HepG2 (cell line): ENCODE measurements around the gene TEDC1. TPM values are rescaled to one million over a fixed set of nuclear protein-coding genes. Genes with fewer than 3 reads are reported as not detected.
A peak's percentile ranks its signal among the peaks of the same experiment; 100 is the strongest.

Experiments used
- GATAD2A ChIP-seq: IDR thresholded peaks from 2 replicates; pipeline ENCODE4 v1.6.1; 2016
- KLF16 ChIP-seq, 2 experiments: sonication (generic) in 1 of 2; formaldehyde crosslinking in 1 of 2; IDR thresholded peaks; 2 replicates each; pipeline versions ENCODE4 v1.6.1 to v1.8.0; 2016 to 2023; ENCODE audit warnings: missing genetic modification reagents in 2 of 2, missing compliant biosample characterization in 1 of 2
- MAX ChIP-seq: IDR thresholded peaks from 2 replicates; pipeline ENCODE4 v1.6.1; 2012; ENCODE audit warnings: inconsistent platforms
- NONO ChIP-seq, 2 experiments: fragments of 450-650 bp in 1 of 2; sonication (generic) in 1 of 2; formaldehyde crosslinking in 1 of 2; IDR thresholded peaks in 1 of 2; conservative IDR thresholded peaks in 1 of 2; 2 replicates each; pipeline versions ENCODE4 v1.6.1 to v1.8.0; 2017 to 2022; ENCODE audit warnings: mild to moderate bottlenecking in 1 of 2, missing genetic modification reagents in 1 of 2, moderate library complexity in 1 of 2
- POLR2A ChIP-seq, 2 experiments: IDR thresholded peaks; 2 replicates each; pipeline ENCODE4 v1.6.1; 2011; ENCODE audit warnings: low read depth in 2 of 2, low read length in 2 of 2, mild to moderate bottlenecking in 1 of 2, moderate library complexity in 1 of 2; ENCODE audit not compliant: insufficient read depth in 1 of 2
- POLR2G ChIP-seq: fragments of 200-400 bp; formaldehyde crosslinking; IDR thresholded peaks from 2 replicates; pipeline ENCODE4 v1.6.1; 2018; ENCODE audit warnings: mild to moderate bottlenecking, low read depth, low read length, moderate library complexity
- RBM39 ChIP-seq: fragments of 200-400 bp; formaldehyde crosslinking; IDR thresholded peaks from one replicate; pipeline ENCODE4 v1.6.1; 2018; ENCODE audit warnings: antibody characterized with exemption, mild to moderate bottlenecking, low read depth, low read length; ENCODE audit not compliant: poor library complexity, severe bottlenecking
- SAFB2 ChIP-seq: sonication (generic); formaldehyde crosslinking; IDR thresholded peaks from 2 replicates; pipeline ENCODE4 v1.5.1; 2020; ENCODE audit warnings: missing genetic modification reagents, low read depth, mild to moderate bottlenecking, borderline replicate concordance
- SMAD1 ChIP-seq: sonication (generic); formaldehyde crosslinking; IDR thresholded peaks from 2 replicates; pipeline ENCODE4 v1.4.0; 2020; ENCODE audit warnings: missing genetic modification reagents, low read depth, mild to moderate bottlenecking, borderline replicate concordance
- SOX5 ChIP-seq: IDR thresholded peaks from 2 replicates; pipeline ENCODE4 v1.6.1; 2016; ENCODE audit warnings: borderline replicate concordance
- TAF15 ChIP-seq: fragments of 200-400 bp; formaldehyde crosslinking; IDR thresholded peaks from one replicate; pipeline ENCODE4 v1.6.1; 2018; ENCODE audit warnings: mild to moderate bottlenecking, low read depth, low read length; ENCODE audit not compliant: poor library complexity, severe bottlenecking
- TEAD3 ChIP-seq: optimal IDR thresholded peaks from 2 replicates; pipeline ENCODE3; 2016; ENCODE audit warnings: borderline replicate concordance
- ZFP37 ChIP-seq: sonication (generic); formaldehyde crosslinking; IDR thresholded peaks from 2 replicates; pipeline ENCODE4 v1.4.0; 2020; ENCODE audit warnings: missing genetic modification reagents, borderline replicate concordance
- ZFYVE20 ChIP-seq: sonication (generic); formaldehyde crosslinking; IDR thresholded peaks from 2 replicates; pipeline ENCODE4 v1.8.0; 2023; ENCODE audit warnings: low read depth, mild to moderate bottlenecking, moderate library complexity, missing genetic modification reagents, borderline replicate concordance
- ZNF256 ChIP-seq: sonication (generic); formaldehyde crosslinking; conservative IDR thresholded peaks from 2 replicates; pipeline ENCODE4 v1.4.0; 2020; ENCODE audit warnings: missing genetic modification reagents
- ZNF343 ChIP-seq: sonication (generic); formaldehyde crosslinking; IDR thresholded peaks from 2 replicates; pipeline ENCODE4 v1.4.0; 2020; ENCODE audit warnings: mild to moderate bottlenecking, missing genetic modification reagents
- ZNF451 ChIP-seq: sonication (generic); formaldehyde crosslinking; IDR thresholded peaks from 2 replicates; pipeline ENCODE4 v1.5.0; 2020; ENCODE audit warnings: mild to moderate bottlenecking, missing genetic modification reagents
- ZNF713 ChIP-seq: sonication (generic); formaldehyde crosslinking; IDR thresholded peaks from 2 replicates; pipeline ENCODE4 v1.4.0; 2020; ENCODE audit warnings: mild to moderate bottlenecking, missing genetic modification reagents
- polyA plus RNA-seq, 8 experiments: library from polyadenylated mRNA; depleted of rRNA in 3 of 8; stranded (reverse) in 7 of 8; unstranded in 1 of 8; fragments of >200 nt; fragmentation: Illumina TruSeq in 4 of 8; extraction: Trizol in 4 of 8; gene quantifications; 2 replicates each; pipeline versions ENCODE4 v1.2.1 to v1.2.3, GENCODE V29; 2011 to 2016; ENCODE audit warnings: low read depth in 4 of 8, missing spikeins in 1 of 8, mixed read lengths in 1 of 8; ENCODE audit not compliant: insufficient read depth in 1 of 8
- total RNA-seq, 5 experiments: library from RNA; depleted of rRNA; stranded (reverse); fragments of >200 nt; fragmentation: Illumina TruSeq; extraction: Trizol; gene quantifications; 2 replicates each; pipeline ENCODE4 v1.2.3, GENCODE V29; 2016; ENCODE audit warnings: low read depth in 1 of 5
- TF ChIP-seq, protein P1 (sequence below): sonication (generic); formaldehyde crosslinking; IDR thresholded peaks from 2 replicates; pipeline ENCODE4 v1.4.0; 2020; ENCODE audit warnings: missing genetic modification reagents
- TF ChIP-seq, protein P2 (sequence below): sonication (generic); formaldehyde crosslinking; IDR thresholded peaks from 2 replicates; pipeline ENCODE4 v1.9.0; 2021; ENCODE audit warnings: mild to moderate bottlenecking, missing genetic modification reagents

The TEDC1 gene
- total and polyA plus RNA-seq, 2 of the 13 experiments (the other 11 are each of a cell fraction or from before 2014, with no cell fraction given) = 5.7 to 27.4 TPM

- TF ChIP-seq TAF15 (no peak), KLF16 (CRISPR knock-in tag; IDR thresholded peaks at IDR 0.05) (peak in 1 of 2 experiments; percentile 63; a peak in 1 of 4 replicates), TEAD3 (CRISPR knock-in tag) (peak; percentile 35), ZFP37 (no peak), ZNF451 (CRISPR knock-in tag) (peak; percentile 28; the same call in 1 of the 2 replicates), ZNF256 (CRISPR knock-in tag) (no peak), SAFB2 (peak; percentile 35; the same call in 1 of the 2 replicates), SMAD1 (CRISPR knock-in tag) (peak; percentile 92; the same call in 1 of the 2 replicates), POLR2A (IDR thresholded peaks at IDR 0.05; ENCODE audit: insufficient read depth in 1 of 2, low read depth in 2 of 2, low read length in 2 of 2) (peak in 1 of 2 experiments; percentile 66; a peak in 2 of 4 replicates), GATAD2A (CRISPR knock-in tag) (peak; percentile 58), ZNF713 (CRISPR knock-in tag) (0 out of 2 replicates have a peak, but pooled peaks have one; percentile 90), MAX (peak; percentile 74), ZNF343 (no peak), ZFYVE20 (CRISPR knock-in tag) (no peak), SOX5 (CRISPR knock-in tag) (peak; percentile 43; the same call in 1 of the 2 replicates), RBM39 (peak; percentile 82), NONO (IDR thresholded peaks at IDR 0.05) (no peak), NONO (CRISPR knock-in tag; conservative IDR thresholded peaks at IDR 0.05) (peak; percentile 70; the same call in 1 of the 2 replicates), POLR2G (peak; percentile 25; the same call in 1 of the 2 replicates)
- TF ChIP-seq, protein P1, sequence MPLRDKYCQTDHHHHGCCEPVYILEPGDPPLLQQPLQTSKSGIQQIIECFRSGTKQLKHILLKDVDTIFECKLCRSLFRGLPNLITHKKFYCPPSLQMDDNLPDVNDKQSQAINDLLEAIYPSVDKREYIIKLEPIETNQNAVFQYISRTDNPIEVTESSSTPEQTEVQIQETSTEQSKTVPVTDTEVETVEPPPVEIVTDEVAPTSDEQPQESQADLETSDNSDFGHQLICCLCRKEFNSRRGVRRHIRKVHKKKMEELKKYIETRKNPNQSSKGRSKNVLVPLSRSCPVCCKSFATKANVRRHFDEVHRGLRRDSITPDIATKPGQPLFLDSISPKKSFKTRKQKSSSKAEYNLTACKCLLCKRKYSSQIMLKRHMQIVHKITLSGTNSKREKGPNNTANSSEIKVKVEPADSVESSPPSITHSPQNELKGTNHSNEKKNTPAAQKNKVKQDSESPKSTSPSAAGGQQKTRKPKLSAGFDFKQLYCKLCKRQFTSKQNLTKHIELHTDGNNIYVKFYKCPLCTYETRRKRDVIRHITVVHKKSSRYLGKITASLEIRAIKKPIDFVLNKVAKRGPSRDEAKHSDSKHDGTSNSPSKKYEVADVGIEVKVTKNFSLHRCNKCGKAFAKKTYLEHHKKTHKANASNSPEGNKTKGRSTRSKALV (CRISPR knock-in tag) = no peak
- TF ChIP-seq, protein P2, sequence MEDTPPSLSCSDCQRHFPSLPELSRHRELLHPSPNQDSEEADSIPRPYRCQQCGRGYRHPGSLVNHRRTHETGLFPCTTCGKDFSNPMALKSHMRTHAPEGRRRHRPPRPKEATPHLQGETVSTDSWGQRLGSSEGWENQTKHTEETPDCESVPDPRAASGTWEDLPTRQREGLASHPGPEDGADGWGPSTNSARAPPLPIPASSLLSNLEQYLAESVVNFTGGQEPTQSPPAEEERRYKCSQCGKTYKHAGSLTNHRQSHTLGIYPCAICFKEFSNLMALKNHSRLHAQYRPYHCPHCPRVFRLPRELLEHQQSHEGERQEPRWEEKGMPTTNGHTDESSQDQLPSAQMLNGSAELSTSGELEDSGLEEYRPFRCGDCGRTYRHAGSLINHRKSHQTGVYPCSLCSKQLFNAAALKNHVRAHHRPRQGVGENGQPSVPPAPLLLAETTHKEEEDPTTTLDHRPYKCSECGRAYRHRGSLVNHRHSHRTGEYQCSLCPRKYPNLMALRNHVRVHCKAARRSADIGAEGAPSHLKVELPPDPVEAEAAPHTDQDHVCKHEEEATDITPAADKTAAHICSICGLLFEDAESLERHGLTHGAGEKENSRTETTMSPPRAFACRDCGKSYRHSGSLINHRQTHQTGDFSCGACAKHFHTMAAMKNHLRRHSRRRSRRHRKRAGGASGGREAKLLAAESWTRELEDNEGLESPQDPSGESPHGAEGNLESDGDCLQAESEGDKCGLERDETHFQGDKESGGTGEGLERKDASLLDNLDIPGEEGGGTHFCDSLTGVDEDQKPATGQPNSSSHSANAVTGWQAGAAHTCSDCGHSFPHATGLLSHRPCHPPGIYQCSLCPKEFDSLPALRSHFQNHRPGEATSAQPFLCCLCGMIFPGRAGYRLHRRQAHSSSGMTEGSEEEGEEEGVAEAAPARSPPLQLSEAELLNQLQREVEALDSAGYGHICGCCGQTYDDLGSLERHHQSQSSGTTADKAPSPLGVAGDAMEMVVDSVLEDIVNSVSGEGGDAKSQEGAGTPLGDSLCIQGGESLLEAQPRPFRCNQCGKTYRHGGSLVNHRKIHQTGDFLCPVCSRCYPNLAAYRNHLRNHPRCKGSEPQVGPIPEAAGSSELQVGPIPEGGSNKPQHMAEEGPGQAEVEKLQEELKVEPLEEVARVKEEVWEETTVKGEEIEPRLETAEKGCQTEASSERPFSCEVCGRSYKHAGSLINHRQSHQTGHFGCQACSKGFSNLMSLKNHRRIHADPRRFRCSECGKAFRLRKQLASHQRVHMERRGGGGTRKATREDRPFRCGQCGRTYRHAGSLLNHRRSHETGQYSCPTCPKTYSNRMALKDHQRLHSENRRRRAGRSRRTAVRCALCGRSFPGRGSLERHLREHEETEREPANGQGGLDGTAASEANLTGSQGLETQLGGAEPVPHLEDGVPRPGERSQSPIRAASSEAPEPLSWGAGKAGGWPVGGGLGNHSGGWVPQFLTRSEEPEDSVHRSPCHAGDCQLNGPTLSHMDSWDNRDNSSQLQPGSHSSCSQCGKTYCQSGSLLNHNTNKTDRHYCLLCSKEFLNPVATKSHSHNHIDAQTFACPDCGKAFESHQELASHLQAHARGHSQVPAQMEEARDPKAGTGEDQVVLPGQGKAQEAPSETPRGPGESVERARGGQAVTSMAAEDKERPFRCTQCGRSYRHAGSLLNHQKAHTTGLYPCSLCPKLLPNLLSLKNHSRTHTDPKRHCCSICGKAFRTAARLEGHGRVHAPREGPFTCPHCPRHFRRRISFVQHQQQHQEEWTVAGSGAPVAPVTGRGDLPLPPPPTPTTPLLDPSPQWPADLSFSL (CRISPR knock-in tag) = no peak
These were observed 9.9 kb upstream of the TEDC1 start (continued) for GRCh38 chr14:105480807-105481801.
